Colon (tissue), 2 donors: ENCODE results near the gene HTRA2.

ENCODE experiments used
- FAIRE-seq: peaks from 2 replicates; lab custom pipeline; 2012; peaks lifted over from hg19 to GRCh38; lab: Jason Lieb, UNC
- donor health status: control.
- donor health status: control.

HTRA2 gene

GRCh38 chr2:74500578-74500946 is 29.2 kb upstream of the HTRA2 start:
- FAIRE-seq, result no peak

- no peak for FAIRE-seq
Measured at GRCh38 chr2:74501335-74502071, 28.2 kb upstream of the HTRA2 start.

GRCh38 chr2:74502147-74502719 is 27.5 kb upstream of the HTRA2 start:
- FAIRE-seq, result no peak

GRCh38 chr2:74502720-74503505 is 26.8 kb upstream of the HTRA2 start:
- no peak for FAIRE-seq

- FAIRE-seq, result no peak
Measured at GRCh38 chr2:74503506-74504475, 25.9 kb upstream of the HTRA2 start.

- no peak for FAIRE-seq
Measured at GRCh38 chr2:74504591-74504990, 25.1 kb upstream of the HTRA2 start.

GRCh38 chr2:74505448-74506246 is 24.1 kb upstream of the HTRA2 start:
- no peak for FAIRE-seq

- no peak for FAIRE-seq
Measured at GRCh38 chr2:74507145-74507925, 22.4 kb upstream of the HTRA2 start, which contains the start of gene PCGF1. Gene PCGF1, minus strand, starts transcription at chr2:74507695. Its CDS starts 27 bp downstream, at chr2:74507668.

- FAIRE-seq, result no peak
Measured at GRCh38 chr2:74507926-74508520, 21.7 kb upstream of the HTRA2 start.

GRCh38 chr2:74510272-74510671 is 19.5 kb upstream of the HTRA2 start:
- FAIRE-seq, result no peak

GRCh38 chr2:74511104-74511989 is 18.4 kb upstream of the HTRA2 start:
- FAIRE-seq, result no peak

GRCh38 chr2:74512744-74513604 is 16.8 kb upstream of the HTRA2 start:
- FAIRE-seq, result no peak

GRCh38 chr2:74513605-74514367 is 15.9 kb upstream of the HTRA2 start:
- no peak for FAIRE-seq

GRCh38 chr2:74514368-74515270 is 15.1 kb upstream of the HTRA2 start, which contains the start of gene TLX2:
Gene TLX2, plus strand, starts transcription at chr2:74514450. Its CDS starts 357 bp downstream, at chr2:74514807.
- no peak for FAIRE-seq

GRCh38 chr2:74515271-74515980 is 14.3 kb upstream of the HTRA2 start:
- no peak for FAIRE-seq
